Prostate gland (tissue), 2 donors: ENCODE results near the gene PTPRJ. TPM values are rescaled to one million over a fixed set of nuclear protein-coding genes. Genes with fewer than 3 reads are reported as not detected.

ENCODE experiments used
- DNase-seq: peaks from one replicate; pipeline ENCODE4 v3.0.0-alpha.2; 2019; ENCODE audit warnings: low spot score
- H3K27ac ChIP-seq, 2 donors: fragments of 200-600 bp; sonication (generic); 2 replicates each; pipeline ENCODE4 v1.5.1; 2017 to 2019
- H3K27me3 ChIP-seq: fragments of 200-600 bp; sonication (generic); replicated peaks from 2 replicates; pipeline ENCODE4 v1.5.1; 2019; ENCODE audit not compliant: insufficient read depth
- H3K36me3 ChIP-seq, 2 donors: fragments of 200-600 bp; sonication (generic); 1 replicate in 1 of 2; 2 replicates in 1 of 2; pipeline versions ENCODE4 v1.5.1 to v1.8.1; 2017 to 2019
- H3K4me1 ChIP-seq: fragments of 200-600 bp; sonication (generic); replicated peaks from 2 replicates; pipeline ENCODE4 v1.5.1; 2019
- H3K4me3 ChIP-seq, 2 donors: fragments of 200-600 bp; sonication (generic); 2 replicates each; pipeline ENCODE4 v1.5.1; 2017 to 2019
- H3K9me3 ChIP-seq: fragments of 200-600 bp; sonication (generic); 2 replicates; pipeline ENCODE4 v1.5.1; 2017
- CTCF ChIP-seq, 4 experiments: fragments of 200-600 bp in 2 of 4; fragments of 450-650 bp in 2 of 4; sonication (generic) in 2 of 4; IDR thresholded peaks; 1 replicate in 3 of 4; 2 replicates in 1 of 4; pipeline ENCODE4 v1.5.1; 2016 to 2019; ENCODE audit warnings: antibody characterized with exemption in 4 of 4, mild to moderate bottlenecking in 2 of 4, moderate library complexity in 2 of 4
- POLR2A ChIP-seq: fragments of 450-650 bp; IDR thresholded peaks from one replicate; pipeline ENCODE4 v1.6.1; 2016; ENCODE audit warnings: antibody characterized with exemption, mild to moderate bottlenecking
- POLR2AphosphoS5 ChIP-seq: sonication (generic); formaldehyde crosslinking; IDR thresholded peaks from one replicate; pipeline ENCODE4 v1.6.1; 2017; ENCODE audit warnings: antibody characterized with exemption
- WGBS: methylation state at CpG from one replicate; pipeline ENCODE4 v1.1.5; 2018; 5-methylcytosine and 5-hydroxymethylcytosine counted together
- intact Hi-C: fragments of 100-400 bp; cut with DNase I; formaldehyde crosslinking; loops from one replicate; pipeline ENCODE4 v1.14.2; 2022
- total RNA-seq, 2 donors: library from RNA; depleted of rRNA; stranded (reverse); fragments of >200 nt; gene quantifications; one replicate each; pipeline ENCODE4 v1.1.0, GENCODE V29; 2016

The PTPRJ gene
- total RNA-seq, 2 donors from 2014 or later, result 24.9 to 48.0 TPM

GRCh38 chr11:47973173-47973572 is 7.2 kb upstream of the PTPRJ start:
- WGBS, result 88% methylated on average over 4 of the region's 4 CpGs
- Histone ChIP-seq H3K27me3 (no peaks in the 10 kb centered on the region), H3K4me1 (no peaks in the 10 kb centered on the region), H3K9me3 (no peaks in the 10 kb centered on the region), H3K36me3 (no peaks in the 10 kb centered on the region), H3K27ac (no peak overlapping the region), H3K4me3 (no peak overlapping the region)
- intact Hi-C loops, result no loop called here
- no peak for DNase-seq
- TF ChIP-seq POLR2AphosphoS5 (no peak), CTCF (IDR thresholded peaks at IDR 0.05) (no peak), POLR2A (no peak)

- no peak overlapping the region for H3K27ac ChIP-seq
- no peaks in the 10 kb centered on the region for H3K36me3 ChIP-seq
- WGBS, result 58% methylated on average over 2 of the region's 2 CpGs
- DNase-seq, result no peak
- no peak overlapping the region for H3K4me3 ChIP-seq
- intact Hi-C loops, result no loop called here
- TF ChIP-seq POLR2A (no peak), CTCF (IDR thresholded peaks at IDR 0.05) (no peak)
- no peaks in the 10 kb centered on the region for H3K27me3 ChIP-seq
- no peaks in the 10 kb centered on the region for H3K4me1 ChIP-seq
- H3K9me3 ChIP-seq, result no peaks in the 10 kb centered on the region
Measured at GRCh38 chr11:47976931-47977330, 3.4 kb upstream of the PTPRJ start.

GRCh38 chr11:47977623-47978022 is 2.7 kb upstream of the PTPRJ start:
- 77% methylated on average over 5 of the region's 5 CpGs for WGBS
- Histone ChIP-seq H3K4me1 (no peaks in the 10 kb centered on the region), H3K27me3 (no peaks in the 10 kb centered on the region), H3K9me3 (no peaks in the 10 kb centered on the region), H3K27ac (no peak overlapping the region), H3K4me3 (no peak overlapping the region), H3K36me3 (no peaks in the 10 kb centered on the region)
- intact Hi-C loops, result no loop called here
- DNase-seq, result no peak
- TF ChIP-seq POLR2A, result no peak
- no peak for TF ChIP-seq POLR2AphosphoS5
- no peak for TF ChIP-seq CTCF (IDR thresholded peaks at IDR 0.05)

- no peak for DNase-seq
- Histone ChIP-seq H3K4me3 (peak overlapping the region; percentile 72 to 91), H3K4me1 (peaks cover 2% of the 10 kb centered on the region), H3K27me3 (no peaks in the 10 kb centered on the region), H3K27ac (peak overlapping the region; percentile 87 to 91), H3K9me3 (no peaks in the 10 kb centered on the region), H3K36me3 (no peaks in the 10 kb centered on the region)
- intact Hi-C loops, result no loop called here
- WGBS, result 26% methylated on average over 18 of the region's 18 CpGs
- no peak for TF ChIP-seq CTCF (IDR thresholded peaks at IDR 0.05)
- no peak for TF ChIP-seq POLR2A
- TF ChIP-seq POLR2AphosphoS5, result no peak
Measured at GRCh38 chr11:47979378-47980087, 826 bp upstream of the PTPRJ start.

GRCh38 chr11:47980907-47981621 is 705 bp downstream of the PTPRJ start:
- TF ChIP-seq POLR2A (no peak), CTCF (IDR thresholded peaks at IDR 0.05) (peak in 2 of 4 experiments; percentile 10 to 36)
- peaks cover 2% of the 10 kb centered on the region for H3K4me1 ChIP-seq
- peak overlapping the region; percentile 72 to 91 for H3K4me3 ChIP-seq
- no peak for DNase-seq
- 0% methylated on average over 8 of the region's 82 CpGs for WGBS
- H3K9me3 ChIP-seq, result no peaks in the 10 kb centered on the region
- no peaks in the 10 kb centered on the region for H3K27me3 ChIP-seq
- intact Hi-C loops, result no loop called here
- peak overlapping the region; percentile 87 to 91 for H3K27ac ChIP-seq
- H3K36me3 ChIP-seq, result no peaks in the 10 kb centered on the region
